GM19023 (cell line): Measurements from ENCODE around the gene ZNF546.
"Not testable (repeated sequence)": the region's sequence is repeated elsewhere in the genome, so short reads cannot be mapped to it uniquely, and the experiment has no call there.

Experiments used
- ATAC-seq: cut with Tn5 transposase; IDR thresholded peaks from one replicate; pipeline ENCODE4 v1.9.1; 2021; ENCODE audit warnings: mild to moderate bottlenecking, moderate library complexity; ENCODE audit not compliant: unreplicated experiment

Gene ZNF546

GRCh38 chr19:39996811-39997637 is at the start of gene ZNF546:
TSS of gene ZNF546 (plus strand) at chr19:39997060. CDS start at chr19:39998327, 1,267 bp downstream.
- peak; percentile 80 for ATAC-seq

GRCh38 chr19:39949026-39949747 is 47.7 kb upstream of the ZNF546 start:
- ATAC-seq = no peak

- ATAC-seq = no peak
Measured at GRCh38 chr19:39951065-39951650, 45.7 kb upstream of the ZNF546 start.

- no peak for ATAC-seq
Measured at GRCh38 chr19:39951686-39952085, 45.2 kb upstream of the ZNF546 start.

- ATAC-seq = no peak
Measured at GRCh38 chr19:39953915-39954314, 42.9 kb upstream of the ZNF546 start.

- ATAC-seq = not testable (repeated sequence)
Measured at GRCh38 chr19:39957886-39958285, 39.0 kb upstream of the ZNF546 start.

GRCh38 chr19:39958942-39959341 is 37.9 kb upstream of the ZNF546 start:
- ATAC-seq = not testable (repeated sequence)

GRCh38 chr19:39959407-39959806 is 37.5 kb upstream of the ZNF546 start:
- not testable (repeated sequence) for ATAC-seq

- no peak for ATAC-seq
Measured at GRCh38 chr19:39963898-39964297, 33.0 kb upstream of the ZNF546 start.

GRCh38 chr19:39966617-39967016 is 30.2 kb upstream of the ZNF546 start:
- ATAC-seq = no peak

- no peak for ATAC-seq
Measured at GRCh38 chr19:39967561-39967960, 29.3 kb upstream of the ZNF546 start.

- no peak for ATAC-seq
Measured at GRCh38 chr19:39968789-39969188, 28.1 kb upstream of the ZNF546 start.

- no peak for ATAC-seq
Measured at GRCh38 chr19:39969266-39969665, 27.6 kb upstream of the ZNF546 start.

- ATAC-seq = no peak
Measured at GRCh38 chr19:39969681-39970424, 27.0 kb upstream of the ZNF546 start.

- no peak for ATAC-seq
Measured at GRCh38 chr19:39970425-39970674, 26.5 kb upstream of the ZNF546 start.

- ATAC-seq = peak; percentile 95
Measured at GRCh38 chr19:39970675-39971379, 26.0 kb upstream of the ZNF546 start, which contains the start of gene PSMC4. TSS of gene PSMC4 (plus strand) at chr19:39971165. CDS start at chr19:39971203, 38 bp downstream.

- ATAC-seq = peak; percentile 3
Measured at GRCh38 chr19:39971380-39972035, 25.4 kb upstream of the ZNF546 start.

GRCh38 chr19:39974377-39975155 is 22.3 kb upstream of the ZNF546 start:
- ATAC-seq = no peak

- no peak for ATAC-seq
Measured at GRCh38 chr19:39982883-39983282, 14.0 kb upstream of the ZNF546 start.
